Measurements from ENCODE around the gene CDC42EP2. TPM values are rescaled to one million over a fixed set of nuclear protein-coding genes. Genes with fewer than 3 reads are reported as not detected.

The CDC42EP2 gene
- total and polyA plus RNA-seq, 12 donors = 1.0 to 18.3 (median 4.9) TPM

- intact Hi-C loops (cut with DNase I) = no loop called here
- H3K27me3 ChIP-seq = no peaks in the 10 kb centered on the region
- peaks cover 0 to 6% of the 10 kb centered on the region in 2 donors for H3K36me3 ChIP-seq (replicated peaks in 1 of 2)
- 14 to 22% (median 20%) methylated on average over 5 of the region's 5 CpGs for WGBS, 4 donors
- peak overlapping the region in 2 of 5 donors; percentile 77 to 87 for H3K27ac ChIP-seq
- DNase-seq = no peak
- H3K4me1 ChIP-seq (replicated peaks in 1 of 2) = peaks cover 10 to 16% of the 10 kb centered on the region in 2 donors
- TF ChIP-seq CTCF (IDR thresholded peaks at IDR 0.05) (no peak), POLR2A (IDR thresholded peaks at IDR 0.05) (no peak)
- peak overlapping the region in 3 of 4 donors; percentile 1 to 98 (median 74) for H3K4me3 ChIP-seq
- no peaks in the 10 kb centered on the region for H3K9me3 ChIP-seq (replicated peaks in 1 of 3)
These were observed 20.1 kb downstream of the CDC42EP2 start for GRCh38 chr11:65334696-65335295.

GRCh38 chr11:65338676-65339075, 24.0 kb downstream of the CDC42EP2 start:
- DNase-seq = no peak
- WGBS, 4 donors = 77 to 87% (median 84%) methylated on average over 7 of the region's 7 CpGs
- Histone ChIP-seq H3K27me3 (no peaks in the 10 kb centered on the region), H3K4me1 (replicated peaks in 1 of 2) (peaks cover 10 to 16% of the 10 kb centered on the region in 2 donors), H3K4me3 (no peak overlapping the region), H3K9me3 (replicated peaks in 1 of 3) (no peaks in the 10 kb centered on the region), H3K27ac (no peak overlapping the region), H3K36me3 (replicated peaks in 1 of 2) (peaks cover 0 to 43% of the 10 kb centered on the region in 2 donors)
- TF ChIP-seq CTCF (IDR thresholded peaks at IDR 0.05) (no peak), POLR2A (IDR thresholded peaks at IDR 0.05) (no peak)
- intact Hi-C loops (cut with DNase I) = no loop called here

- WGBS, 4 donors = 90 to 92% (median 91%) methylated on average over 11 of the region's 11 CpGs
- Histone ChIP-seq H3K27ac (no peak overlapping the region), H3K9me3 (replicated peaks in 1 of 3) (no peaks in the 10 kb centered on the region), H3K27me3 (no peaks in the 10 kb centered on the region), H3K36me3 (replicated peaks in 1 of 2) (peaks cover 0 to 58% of the 10 kb centered on the region in 2 donors), H3K4me3 (no peak overlapping the region), H3K4me1 (replicated peaks in 1 of 2) (peaks cover under 1 to 7% of the 10 kb centered on the region in 2 donors)
- intact Hi-C loops (cut with DNase I) = no loop called here
- DNase-seq = no peak
- TF ChIP-seq CTCF (IDR thresholded peaks at IDR 0.05) = no peak
- no peak for TF ChIP-seq POLR2A (IDR thresholded peaks at IDR 0.05)
These were observed 25.6 kb downstream of the CDC42EP2 start for GRCh38 chr11:65340226-65340625.

GRCh38 chr11:65341856-65342255, 27.2 kb downstream of the CDC42EP2 start:
- Histone ChIP-seq H3K9me3 (replicated peaks in 1 of 3) (no peaks in the 10 kb centered on the region), H3K4me3 (no peak overlapping the region), H3K27ac (no peak overlapping the region), H3K36me3 (replicated peaks in 1 of 2) (peaks cover 0 to 75% of the 10 kb centered on the region in 2 donors), H3K4me1 (replicated peaks in 1 of 2) (no peaks in the 10 kb centered on the region), H3K27me3 (no peaks in the 10 kb centered on the region)
- WGBS, 4 donors = 77 to 85% (median 79%) methylated on average over 3 of the region's 3 CpGs
- DNase-seq = no peak
- intact Hi-C loops (cut with DNase I) = no loop called here
- TF ChIP-seq CTCF (IDR thresholded peaks at IDR 0.05) = no peak
- no peak for TF ChIP-seq POLR2A (IDR thresholded peaks at IDR 0.05)
